GM19467 (cell line): Measurements from ENCODE around the gene SLC35D2.
"Not testable (repeated sequence)": the region's sequence is repeated elsewhere in the genome, so short reads cannot be mapped to it uniquely, and the experiment has no call there.

Experiments
- ATAC-seq: cut with Tn5 transposase; IDR thresholded peaks from one replicate; pipeline ENCODE4 v1.9.1; 2021; ENCODE audit warnings: mild to moderate bottlenecking, moderate library complexity; ENCODE audit not compliant: unreplicated experiment

SLC35D2 gene

GRCh38 chr9:96318921-96319565 lies 64.5 kb downstream of the SLC35D2 start:
- no peak for ATAC-seq

GRCh38 chr9:96317335-96317980 lies 66.1 kb downstream of the SLC35D2 start:
- no peak for ATAC-seq

GRCh38 chr9:96309850-96310249 lies 73.7 kb downstream of the SLC35D2 start:
- ATAC-seq, result no peak

GRCh38 chr9:96306958-96307357 lies 76.6 kb downstream of the SLC35D2 start:
- ATAC-seq, result not testable (repeated sequence)

GRCh38 chr9:96305171-96305570 lies 78.3 kb downstream of the SLC35D2 start:
- no peak for ATAC-seq

- ATAC-seq, result no peak
Measured at GRCh38 chr9:96304230-96304629, 79.3 kb downstream of the SLC35D2 start.

- ATAC-seq, result no peak
Measured at GRCh38 chr9:96302021-96302420, 81.5 kb downstream of the SLC35D2 start, which contains the start of gene HSD17B3. HSD17B3 (minus strand) TSS chr9:96302176; CDS start chr9:96302104, 72 bp downstream.

GRCh38 chr9:96299823-96300222 lies 83.7 kb downstream of the SLC35D2 start:
- ATAC-seq, result no peak

- no peak for ATAC-seq
Measured at GRCh38 chr9:96294159-96294545, 89.4 kb downstream of the SLC35D2 start.

GRCh38 chr9:96293498-96294158 lies 89.9 kb downstream of the SLC35D2 start:
- ATAC-seq, result no peak

GRCh38 chr9:96289392-96289791 lies 94.1 kb downstream of the SLC35D2 start:
- ATAC-seq, result no peak

GRCh38 chr9:96281641-96282040 lies 101.9 kb downstream of the SLC35D2 start:
- ATAC-seq, result no peak

- no peak for ATAC-seq
Measured at GRCh38 chr9:96279932-96280331, 103.6 kb downstream of the SLC35D2 start.

GRCh38 chr9:96274939-96275338 lies 108.6 kb downstream of the SLC35D2 start:
- ATAC-seq, result no peak
